HT1080 (cell line): ENCODE data around the gene NT5DC4. TPM values are rescaled to one million over a fixed set of nuclear protein-coding genes. Genes with fewer than 3 reads are reported as not detected.

Experiments used
- DNase-seq: peaks from one replicate; pipeline ENCODE4 v3.0.0-alpha.2; 2015; ENCODE audit warnings: low read depth
- total RNA-seq: library from RNA; depleted of rRNA; stranded (reverse); fragments of >200 nt; shearing (Covaris generic); gene quantifications from 2 replicates; pipeline ENCODE4 v1.2.3, GENCODE V29; 2014

The NT5DC4 gene
- total RNA-seq, 1 experiment from 2014 or later, result not detected

- no peak for DNase-seq
Observed at GRCh38 chr2:112723547-112723940, 2.7 kb downstream of the NT5DC4 start.

- DNase-seq, result no peak
Observed at GRCh38 chr2:112723995-112724394, 3.2 kb downstream of the NT5DC4 start.

- peak; percentile 62 for DNase-seq
Observed at GRCh38 chr2:112724591-112725525, 4.0 kb downstream of the NT5DC4 start.

- no peak for DNase-seq
Observed at GRCh38 chr2:112725545-112726457, 5.0 kb downstream of the NT5DC4 start.

- DNase-seq, result peak; percentile 90
Observed at GRCh38 chr2:112726487-112727190, 5.8 kb downstream of the NT5DC4 start.

- no peak for DNase-seq
Observed at GRCh38 chr2:112727276-112728028, 6.6 kb downstream of the NT5DC4 start.

GRCh38 chr2:112728029-112728362 lies 7.2 kb downstream of the NT5DC4 start:
- no peak for DNase-seq

- no peak for DNase-seq
Observed at GRCh38 chr2:112728378-112729175, 7.8 kb downstream of the NT5DC4 start.

GRCh38 chr2:112730216-112730615 lies 9.4 kb downstream of the NT5DC4 start:
- DNase-seq, result no peak

- DNase-seq, result no peak
Observed at GRCh38 chr2:112730791-112731190, 10.0 kb downstream of the NT5DC4 start.

GRCh38 chr2:112731479-112731878 lies 10.7 kb downstream of the NT5DC4 start:
- no peak for DNase-seq

GRCh38 chr2:112733456-112733855 lies 12.6 kb downstream of the NT5DC4 start:
- no peak for DNase-seq

- DNase-seq, result no peak
Observed at GRCh38 chr2:112733871-112734270, 13.1 kb downstream of the NT5DC4 start.

GRCh38 chr2:112737542-112738232 lies 16.9 kb downstream of the NT5DC4 start:
- DNase-seq, result no peak

- DNase-seq, result no peak
Observed at GRCh38 chr2:112740527-112740926, 19.7 kb downstream of the NT5DC4 start.

- peak; percentile 79 for DNase-seq
Observed at GRCh38 chr2:112749755-112750559, 29.1 kb downstream of the NT5DC4 start.

- DNase-seq, result no peak
Observed at GRCh38 chr2:112750560-112750843, 29.7 kb downstream of the NT5DC4 start.

- DNase-seq, result no peak
Observed at GRCh38 chr2:112751451-112752197, 30.8 kb downstream of the NT5DC4 start.
